GM19463 (cell line): ENCODE data around the gene OTOG.

Experiments used
- ATAC-seq: cut with Tn5 transposase; IDR thresholded peaks from one replicate; pipeline ENCODE4 v1.9.1; 2021; ENCODE audit warnings: mild to moderate bottlenecking, moderate library complexity; ENCODE audit not compliant: unreplicated experiment

OTOG gene

DNA sequence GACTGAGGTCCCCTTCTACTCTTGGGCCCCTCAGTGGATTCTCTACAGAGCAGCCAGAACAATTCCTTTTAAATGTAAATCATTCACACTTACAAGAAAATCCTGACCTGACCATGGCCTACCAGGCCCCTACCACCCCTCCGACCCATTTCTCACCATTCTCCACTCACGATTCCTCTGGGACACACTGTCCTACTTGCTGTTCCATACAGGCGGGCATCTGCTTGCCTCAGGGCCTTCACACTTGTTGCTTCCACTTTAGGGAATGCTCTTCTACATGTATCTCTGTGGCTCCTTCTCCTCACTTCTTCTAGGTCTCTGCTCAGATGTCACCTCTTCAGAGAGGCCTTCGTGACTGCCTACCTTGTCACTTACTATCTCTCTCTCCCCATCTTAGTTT lies 6.3 kb upstream of the OTOG start:
- ATAC-seq = no peak

DNA sequence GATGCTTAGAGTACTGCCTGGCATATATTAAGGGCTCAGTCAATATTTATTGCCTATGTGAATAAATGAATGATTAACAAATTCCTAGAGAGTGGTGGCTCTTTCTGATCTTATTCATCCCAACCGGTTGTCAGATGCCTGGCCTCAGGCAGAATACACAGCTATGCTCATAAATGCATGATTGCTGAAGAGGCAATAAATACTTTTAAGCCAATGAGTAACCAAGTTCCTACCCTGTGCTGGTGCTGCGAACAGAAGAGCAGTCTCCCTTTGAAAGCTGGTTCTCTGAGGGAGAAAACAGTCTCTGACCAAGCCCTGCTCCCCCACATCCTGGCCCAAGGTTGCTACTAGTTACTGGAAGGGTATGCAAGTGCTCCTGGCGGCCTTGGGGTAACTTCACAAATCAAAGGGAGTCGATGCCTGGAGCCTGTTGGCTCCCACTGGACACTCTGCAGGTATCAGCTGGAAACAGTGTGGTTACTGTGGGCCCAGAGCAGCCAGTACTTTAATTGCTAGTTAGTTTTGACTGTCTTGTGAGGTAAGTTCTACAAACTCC lies 5.7 kb upstream of the OTOG start:
- no peak for ATAC-seq

DNA sequence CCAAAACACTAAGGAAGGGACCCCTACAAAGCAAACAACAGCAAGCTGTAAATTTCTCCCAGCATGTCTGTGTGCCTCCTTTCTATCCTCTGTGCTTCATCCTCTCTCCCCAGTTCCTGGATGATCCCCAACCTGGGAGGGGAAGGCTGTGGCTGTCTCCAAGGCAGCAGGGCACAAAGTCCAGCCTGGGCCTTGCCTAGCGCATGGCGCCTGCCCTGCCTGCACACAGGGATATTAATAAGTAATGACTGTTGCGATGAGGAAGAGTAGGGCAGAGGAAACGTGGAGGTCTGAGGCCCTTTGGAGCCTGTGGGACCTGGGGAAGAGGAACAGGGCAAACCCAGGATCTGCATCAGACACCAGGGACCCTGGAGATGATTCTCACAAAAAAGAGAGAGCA lies 4.8 kb upstream of the OTOG start:
- ATAC-seq = no peak

DNA sequence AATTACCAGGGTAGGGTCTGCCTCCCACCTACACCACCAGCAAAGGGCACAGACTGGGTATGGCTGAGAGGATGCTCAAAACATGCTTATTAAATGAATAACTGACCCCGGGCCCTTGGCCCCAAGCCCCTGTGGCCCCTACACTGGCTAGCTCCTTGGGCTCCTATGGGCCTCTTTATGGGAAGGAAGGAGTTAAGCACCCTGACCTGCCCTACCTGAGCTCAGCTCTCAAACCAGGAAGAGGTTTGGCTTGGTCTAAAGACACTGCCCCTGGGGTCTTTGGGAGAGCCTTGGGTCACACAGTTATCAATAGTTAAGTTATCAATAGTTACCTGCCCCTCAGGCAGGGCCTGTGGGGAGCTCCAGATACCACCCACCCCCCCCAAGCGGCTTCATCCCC lies 4.0 kb upstream of the OTOG start:
- no peak for ATAC-seq

DNA sequence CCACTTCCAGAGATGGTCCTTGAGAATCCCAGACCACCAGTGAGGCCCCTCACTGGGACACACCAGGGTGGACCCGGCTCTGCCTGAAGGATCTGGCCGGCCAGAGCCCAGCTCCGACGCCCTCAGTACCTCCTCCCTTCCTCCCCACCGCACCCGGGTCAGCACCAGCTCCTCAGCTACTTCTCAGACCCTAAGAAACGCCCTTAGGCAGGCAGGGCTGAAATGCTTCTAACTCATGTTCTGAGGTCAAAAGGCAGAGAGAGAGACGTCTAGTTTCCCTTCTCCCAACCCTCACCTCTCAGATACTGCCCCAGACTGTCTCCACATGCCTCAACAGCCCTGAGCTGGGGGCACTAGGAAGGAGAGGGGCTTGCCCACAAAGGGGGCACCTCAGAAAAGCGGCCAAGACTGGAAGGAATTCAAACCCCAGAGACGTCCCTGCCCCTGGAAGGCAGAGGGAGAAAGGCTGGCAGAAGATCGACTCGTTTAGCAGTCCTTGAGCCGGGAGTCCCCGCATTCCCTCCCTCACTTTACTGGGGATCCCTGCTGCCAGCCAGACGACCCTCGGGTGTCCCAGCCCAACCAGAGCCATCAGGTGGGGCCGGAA lies 3.4 kb upstream of the OTOG start:
- no peak for ATAC-seq

DNA sequence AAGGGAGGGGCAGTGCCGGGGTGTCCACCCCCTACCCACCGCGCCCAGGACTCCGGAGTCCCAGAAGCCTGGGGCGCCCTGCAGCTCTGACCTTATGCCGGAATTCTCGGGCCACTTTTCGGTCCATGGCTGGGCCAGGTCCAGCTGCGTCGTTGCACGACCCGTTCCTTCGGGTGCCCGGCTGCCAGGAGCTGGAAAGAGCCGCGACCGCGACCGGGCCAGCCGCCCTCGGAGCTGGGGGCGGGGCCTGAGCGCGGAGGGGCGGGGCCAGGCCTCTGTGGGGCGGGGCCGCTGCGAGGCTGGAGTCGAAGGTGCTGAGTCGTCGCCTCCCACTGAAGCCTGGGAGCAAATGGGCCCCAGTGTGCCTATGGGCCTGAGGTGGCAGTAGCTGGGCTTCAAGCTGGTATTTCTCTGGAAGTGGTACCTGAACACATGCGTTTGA lies 2.9 kb upstream of the OTOG start, which contains the start of gene USH1C:
USH1C (minus strand) TSS at position 236 of the 442 bp plus-strand sequence; CDS start at position 127, 109 bp downstream.
- ATAC-seq = no peak

DNA sequence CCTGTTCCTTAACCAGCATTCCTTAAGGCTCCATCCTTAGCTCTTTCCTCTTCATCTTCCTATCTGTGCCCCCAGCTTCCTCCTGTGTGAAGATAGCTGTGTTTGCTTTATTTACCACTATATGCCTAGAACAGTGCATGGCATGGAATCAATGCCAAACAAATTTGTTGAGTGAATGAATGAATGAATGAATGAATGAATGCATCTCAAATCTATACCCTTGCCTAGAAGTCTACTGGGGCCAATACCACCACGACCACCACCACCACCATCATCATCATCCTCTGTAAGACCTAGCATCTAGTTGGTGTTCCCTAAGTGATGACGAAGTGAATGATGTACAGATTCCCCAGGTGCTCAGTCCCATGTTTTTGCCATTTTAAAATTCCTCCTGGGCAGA lies 819 bp upstream of the OTOG start:
- ATAC-seq = no peak

DNA sequence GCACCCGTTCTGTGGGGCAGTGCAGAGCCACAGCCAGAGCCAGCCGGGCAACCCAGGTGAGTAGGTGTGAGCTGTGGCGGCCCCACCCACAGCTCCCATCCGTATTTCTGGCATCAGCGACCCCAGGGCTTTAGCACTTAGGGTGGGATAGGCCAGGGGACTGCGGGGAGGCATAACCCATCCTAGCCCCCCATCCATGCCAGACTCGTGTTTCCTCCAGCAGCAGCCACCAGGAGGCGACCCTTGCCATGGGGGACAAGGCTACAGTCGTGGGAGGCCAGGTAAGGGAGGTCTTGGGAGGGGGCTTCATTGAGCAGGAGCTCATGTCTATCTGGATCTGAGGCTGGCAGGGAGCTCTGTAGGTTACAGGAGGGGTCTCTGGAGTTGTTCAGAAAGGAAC lies 873 bp downstream of the OTOG start:
- no peak for ATAC-seq

DNA sequence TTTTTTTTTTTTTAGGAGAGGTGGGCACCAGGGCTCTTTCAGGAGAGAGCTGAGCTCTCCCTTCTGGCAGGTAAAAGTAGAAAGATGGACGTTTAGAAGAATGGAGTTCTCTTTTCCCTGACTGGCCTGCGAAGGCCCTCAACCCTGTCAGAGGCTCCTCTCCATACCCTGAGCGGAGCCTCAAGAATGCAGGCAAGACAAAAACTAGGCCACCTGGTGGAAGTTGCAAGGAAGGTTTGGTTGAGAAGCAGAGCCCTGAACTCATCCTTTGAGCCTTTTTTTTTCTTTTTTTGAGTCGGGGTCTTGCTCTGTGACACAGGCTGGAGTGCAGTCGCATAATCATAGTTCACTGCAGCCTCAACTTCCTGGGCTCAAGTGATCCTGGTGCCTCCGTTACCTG lies 1.4 kb downstream of the OTOG start:
- ATAC-seq = no peak

DNA sequence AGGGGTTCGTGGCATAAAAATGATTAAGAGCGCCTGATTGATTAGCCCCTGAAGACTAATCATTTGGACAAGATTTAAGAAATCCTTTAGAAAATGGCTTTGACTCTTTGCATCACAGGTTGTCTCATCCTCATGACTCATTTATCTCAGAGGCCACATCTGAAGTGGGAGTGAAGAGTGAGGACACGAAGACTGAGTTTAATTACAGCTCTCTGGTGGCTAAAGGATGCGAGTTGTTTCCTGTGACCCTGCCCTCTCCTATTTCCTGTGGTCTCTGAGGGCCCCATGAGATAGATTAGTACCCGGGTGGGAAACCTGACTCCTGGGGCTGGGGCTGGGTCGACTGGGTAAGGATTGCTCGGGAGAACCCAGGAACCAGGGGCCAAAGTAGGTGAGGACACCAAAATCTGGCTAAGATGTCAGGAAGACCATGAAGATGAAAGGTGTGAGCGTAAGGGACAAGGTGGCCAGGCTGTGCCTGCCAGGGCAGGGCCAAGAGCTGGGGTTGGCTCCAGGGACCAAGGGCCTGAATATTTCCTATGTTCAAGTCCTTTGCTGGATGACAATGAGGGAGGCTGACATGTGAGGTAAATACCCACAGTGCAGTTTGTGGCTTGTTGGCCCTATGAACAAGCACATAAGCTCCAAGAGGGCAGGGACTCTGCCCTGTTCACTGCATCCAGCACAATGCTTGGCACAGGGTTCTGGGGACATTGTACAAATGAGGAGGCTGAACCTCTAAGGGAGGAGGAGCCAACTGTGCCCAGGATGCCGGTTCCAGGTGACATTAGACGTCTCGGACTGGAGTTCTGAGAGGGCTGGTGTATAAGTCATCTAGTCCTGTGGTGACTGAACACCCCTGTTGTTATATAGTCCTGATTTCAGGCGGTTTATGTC lies 3.6 kb downstream of the OTOG start:
- no peak for ATAC-seq

DNA sequence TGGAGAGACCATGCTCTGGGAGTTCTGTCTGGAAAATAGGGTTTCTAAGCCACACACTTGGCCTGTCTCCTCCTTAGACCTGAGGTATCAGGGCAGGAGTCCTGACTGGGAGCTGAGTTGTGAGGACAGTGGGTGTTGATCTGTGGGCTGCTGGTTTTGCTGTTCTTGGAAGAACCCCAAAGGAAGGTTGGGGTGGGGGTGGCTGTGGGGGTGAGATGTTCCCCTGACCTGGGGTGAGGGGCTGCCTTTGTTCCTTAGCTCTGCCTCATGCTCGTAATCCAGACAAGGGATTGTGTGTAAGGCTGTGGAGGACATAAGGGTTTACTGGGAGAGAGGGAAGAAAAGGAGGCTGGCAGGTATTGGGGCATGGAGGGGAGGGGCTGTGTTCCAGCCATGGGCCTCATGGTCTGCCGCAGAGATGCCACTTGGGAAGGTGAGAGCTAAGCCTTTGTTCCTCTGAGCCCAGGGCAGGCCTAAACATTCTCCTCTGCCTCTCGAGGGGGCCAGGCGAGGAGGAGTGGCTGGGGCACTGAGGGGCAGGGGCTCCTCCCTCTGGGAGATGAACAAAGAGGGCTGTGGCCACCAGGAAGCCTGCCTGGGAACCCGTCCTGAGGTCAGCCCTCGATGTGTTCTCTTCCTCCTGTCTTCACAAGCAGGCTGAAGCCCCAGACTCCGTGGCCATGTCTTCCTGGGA lies 4.4 kb downstream of the OTOG start:
- no peak for ATAC-seq

DNA sequence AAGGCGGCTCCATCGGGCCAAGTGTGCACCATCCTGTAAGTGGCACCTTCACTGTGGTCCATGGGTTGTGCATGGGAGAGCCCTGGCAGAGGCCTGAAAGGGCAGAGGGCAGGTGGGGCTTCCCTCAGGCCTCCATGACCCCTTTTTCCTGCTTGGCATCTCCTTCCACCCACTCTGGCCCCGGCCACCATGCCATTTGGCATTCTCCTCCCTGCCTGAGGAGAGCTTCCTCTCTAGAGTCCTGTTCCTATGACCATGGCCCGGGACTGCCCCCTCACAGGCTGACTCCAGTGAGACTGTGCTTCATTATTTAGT lies 4.9 kb downstream of the OTOG start:
- ATAC-seq = no peak

DNA sequence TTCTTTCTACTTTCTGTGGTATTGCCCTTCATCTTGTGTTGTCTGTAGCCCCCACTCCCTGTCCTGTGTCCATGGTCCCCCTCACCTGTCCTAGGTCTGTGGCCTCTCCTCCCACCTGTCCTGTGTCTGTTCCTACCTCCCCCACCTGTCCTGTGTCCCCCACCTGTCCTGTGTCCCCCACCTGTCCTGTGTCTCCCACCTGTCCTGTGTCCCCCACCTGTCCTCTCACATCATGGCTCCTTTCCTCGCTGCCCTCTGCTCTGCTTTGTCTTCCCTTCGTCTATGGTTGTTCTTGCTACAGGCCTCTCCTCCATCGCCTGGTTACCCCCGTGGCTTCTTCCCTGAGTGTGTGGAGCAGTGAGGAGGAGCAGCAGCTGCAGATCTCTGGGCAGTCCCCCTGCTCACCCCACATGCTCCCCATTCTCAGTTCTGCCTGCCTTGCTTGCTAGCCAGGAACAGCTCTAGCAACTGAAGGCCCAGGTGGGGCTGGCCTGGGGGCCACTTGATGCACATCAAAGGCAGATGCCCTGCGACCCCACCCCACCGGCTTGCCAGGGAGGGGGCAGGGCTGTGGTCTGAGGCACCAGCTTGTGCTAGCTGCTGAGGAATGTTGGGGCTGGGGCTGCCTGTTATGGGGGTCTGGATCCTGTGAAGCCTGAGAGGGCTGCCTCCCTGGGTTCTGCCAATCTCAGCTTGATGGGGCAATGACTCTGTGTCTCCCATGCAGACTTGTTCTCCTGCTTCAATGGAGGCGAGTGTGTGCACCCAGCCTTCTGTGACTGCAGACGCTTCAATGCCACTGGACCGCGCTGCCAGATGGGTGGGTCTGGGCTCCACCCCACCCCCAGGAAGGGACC lies 5.6 kb downstream of the OTOG start:
- no peak for ATAC-seq

DNA sequence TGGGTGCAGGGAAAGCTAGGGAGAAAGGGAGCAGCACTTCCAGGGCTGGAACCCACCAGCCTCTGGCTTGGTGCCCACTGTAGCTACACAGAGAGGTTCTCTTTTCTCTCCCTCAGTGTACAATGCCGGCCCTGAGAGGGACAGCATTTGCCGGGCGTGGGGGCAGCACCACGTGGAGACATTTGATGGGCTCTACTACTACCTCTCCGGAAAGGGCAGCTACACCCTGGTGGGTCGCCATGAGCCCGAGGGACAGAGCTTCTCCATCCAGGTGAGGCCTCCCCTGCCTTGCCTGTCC lies 6.1 kb downstream of the OTOG start:
- no peak for ATAC-seq

DNA sequence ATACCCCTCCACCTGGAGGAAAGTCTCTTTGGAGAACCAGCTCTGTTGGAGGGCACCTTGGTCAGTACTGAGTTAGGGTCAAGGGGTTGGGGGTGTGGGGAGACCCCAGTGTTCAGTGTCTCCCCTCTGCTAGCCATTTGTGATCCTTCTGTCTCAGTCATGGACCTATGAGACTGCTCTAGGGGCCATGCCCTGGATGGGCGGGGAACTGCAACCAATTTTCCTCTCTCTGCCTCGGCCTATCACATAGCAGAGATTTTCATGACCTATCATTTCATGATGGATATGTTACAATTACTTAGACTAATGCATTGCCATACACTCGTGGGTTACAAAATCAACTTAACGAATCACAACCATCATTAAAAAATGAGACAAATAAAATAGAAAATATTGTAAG lies 7.4 kb downstream of the OTOG start:
- no peak for ATAC-seq

DNA sequence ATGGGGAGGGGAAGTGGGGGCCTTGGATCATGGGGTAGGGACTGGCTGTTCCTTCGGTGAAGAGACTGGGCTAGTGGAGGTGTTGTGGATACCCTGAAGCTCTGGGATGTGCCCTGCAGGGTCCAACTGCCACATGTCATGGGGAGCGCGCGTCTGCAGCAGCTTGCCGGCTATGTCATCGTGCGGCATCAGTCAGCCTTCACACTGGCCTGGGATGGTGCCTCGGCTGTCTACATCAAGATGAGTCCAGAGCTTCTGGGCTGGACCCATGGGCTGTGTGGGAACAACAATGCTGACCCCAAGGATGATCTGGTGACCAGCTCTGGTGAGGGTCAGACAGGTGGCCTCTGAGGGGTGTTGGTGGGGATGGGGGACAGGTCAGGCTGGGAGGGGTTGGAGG lies 9.9 kb downstream of the OTOG start:
- ATAC-seq = no peak

DNA sequence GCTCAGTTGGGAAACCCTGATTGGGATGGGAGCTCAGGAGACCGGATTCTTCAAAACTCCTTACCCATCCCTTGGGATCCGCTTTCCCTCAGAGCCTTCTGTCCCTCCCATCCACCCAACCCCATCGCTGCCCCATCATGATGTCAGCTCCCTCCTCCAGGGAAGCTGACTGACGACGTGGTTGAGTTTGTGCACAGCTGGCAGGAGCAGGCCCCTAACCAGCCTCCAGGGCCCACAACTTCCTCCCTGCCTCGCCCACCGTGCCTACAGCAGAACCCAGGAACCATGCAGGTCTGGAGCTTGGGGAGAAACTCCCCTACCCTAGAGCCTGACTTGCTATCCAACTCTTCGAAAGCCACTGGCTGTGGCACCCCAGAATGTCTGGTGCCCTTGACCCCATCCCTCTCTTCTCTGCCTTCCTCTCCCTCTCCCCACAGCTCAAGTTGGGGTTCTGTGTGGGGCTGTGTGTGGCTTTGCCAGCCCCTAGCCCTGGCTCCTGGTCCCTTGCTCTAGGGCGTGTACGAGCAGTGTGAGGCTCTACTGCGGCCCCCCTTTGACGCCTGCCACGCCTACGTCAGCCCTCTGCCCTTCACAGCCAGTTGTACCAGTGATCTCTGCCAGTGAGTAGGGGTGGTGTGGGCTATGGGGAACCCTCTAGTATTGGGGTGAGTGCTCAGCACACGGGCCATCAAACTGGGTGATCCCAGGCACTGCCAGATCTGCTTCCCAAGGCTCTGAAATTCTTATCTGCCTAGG lies 11.1 kb downstream of the OTOG start:
- ATAC-seq = no peak

DNA sequence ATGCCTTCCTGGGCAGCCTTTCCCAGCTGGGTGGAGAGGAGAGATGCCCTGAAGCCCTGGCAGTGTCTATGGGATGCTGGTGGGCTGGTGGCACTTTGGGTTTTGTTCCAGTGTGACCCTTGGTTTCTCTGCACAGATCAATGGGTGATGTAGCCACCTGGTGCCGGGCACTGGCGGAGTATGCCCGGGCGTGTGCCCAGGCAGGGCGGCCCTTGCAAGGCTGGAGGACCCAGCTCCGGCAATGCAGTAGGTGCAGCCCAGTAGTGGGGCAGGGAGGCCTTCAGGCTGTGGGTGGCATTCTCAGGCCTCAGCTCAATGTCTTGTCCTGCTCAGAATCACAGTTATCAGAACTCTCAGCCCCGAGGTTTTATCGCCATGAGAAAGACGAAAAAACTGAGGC lies 11.9 kb downstream of the OTOG start:
- no peak for ATAC-seq

DNA sequence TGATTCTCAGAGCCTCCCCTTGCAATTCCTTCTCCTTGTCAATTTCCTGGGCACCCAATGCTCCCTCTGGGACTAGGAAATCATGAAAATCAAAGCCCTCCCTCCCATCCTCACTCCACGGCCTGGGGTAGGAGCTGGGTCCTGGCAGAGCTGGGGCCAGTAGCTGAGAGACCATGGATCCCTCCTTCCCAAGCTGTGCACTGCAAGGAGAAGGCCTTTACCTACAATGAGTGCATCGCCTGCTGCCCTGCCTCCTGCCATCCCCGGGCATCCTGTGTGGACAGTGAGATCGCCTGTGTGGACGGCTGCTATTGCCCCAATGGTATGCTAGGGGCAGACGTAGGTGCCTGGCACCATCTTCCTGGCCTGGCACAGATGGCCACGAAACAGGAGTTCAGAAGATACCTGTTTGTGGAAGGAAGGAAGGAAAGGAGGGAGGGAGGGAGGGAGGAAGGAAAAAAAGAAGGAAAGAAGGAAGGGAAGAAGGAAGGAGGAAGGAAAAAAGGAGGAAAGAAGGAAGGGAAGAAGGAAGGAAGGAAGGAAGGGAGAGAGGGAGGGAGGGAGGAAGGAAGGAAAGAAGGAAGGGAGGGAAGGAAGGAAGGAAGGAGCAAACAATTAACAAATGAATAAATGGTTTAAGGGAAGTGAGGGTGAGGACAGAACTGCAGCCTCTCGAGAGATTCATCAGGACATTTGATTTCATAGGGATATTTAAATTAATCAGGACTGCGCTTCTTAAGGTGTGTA lies 12.5 kb downstream of the OTOG start:
- ATAC-seq = no peak
